GM11168 (cell line): Measurements from ENCODE around the gene RASA4.
"Not testable (repeated sequence)": the region's sequence is repeated elsewhere in the genome, so short reads cannot be mapped to it uniquely, and the experiment has no call there.

Experiments used
- in situ Hi-C: fragments of 300-500 bp; cut with MboI; formaldehyde crosslinking; loops from one replicate; pipeline ENCODE4 v1.12.0; 2022; ENCODE audit warnings: low sequenced_read_pairs; ENCODE audit not compliant: unreplicated experiment

Gene RASA4

DNA sequence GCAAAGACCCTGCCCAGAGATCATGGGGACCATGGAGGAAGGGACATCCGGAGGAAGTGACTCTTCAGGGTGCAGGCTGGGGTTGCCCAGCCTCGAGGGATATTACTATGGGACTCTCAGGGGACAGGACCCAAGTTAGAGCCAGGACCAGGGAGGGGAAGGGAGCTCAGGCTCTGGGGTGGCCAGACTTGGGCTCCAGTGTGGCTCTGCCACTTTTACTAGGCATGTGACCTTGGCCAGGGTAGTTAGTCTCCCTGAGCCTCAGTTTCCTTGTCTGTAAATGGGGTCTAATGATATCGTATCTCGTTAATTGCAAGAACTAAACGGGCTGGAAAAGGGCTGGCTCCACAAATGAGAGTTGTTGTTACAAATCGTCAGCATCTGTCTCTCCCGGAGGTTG lies 6.1 kb downstream of the RASA4 start:
- in situ Hi-C loops = loop anchor here (25.0 kb wide), 1 partner anchor 98 kb away; the partner anchor contains the start of gene RASA4B

- in situ Hi-C loops = loop anchor here (25.0 kb wide), 1 partner anchor 97 kb away; the partner anchor contains the start of gene RASA4B
Measured at GRCh38 chr7:102609734-102610133, 6.8 kb downstream of the RASA4 start.

- in situ Hi-C loops = loop anchor here (25.0 kb wide), 1 partner anchor 95 kb away; the partner anchor contains the start of gene RASA4B
Measured at GRCh38 chr7:102606848-102607247, 9.7 kb downstream of the RASA4 start.

- in situ Hi-C loops = loop anchor here (25.0 kb wide), 1 partner anchor 92 kb away; the partner anchor contains the start of gene RASA4B
Measured at GRCh38 chr7:102604431-102605145, 12.0 kb downstream of the RASA4 start.

DNA sequence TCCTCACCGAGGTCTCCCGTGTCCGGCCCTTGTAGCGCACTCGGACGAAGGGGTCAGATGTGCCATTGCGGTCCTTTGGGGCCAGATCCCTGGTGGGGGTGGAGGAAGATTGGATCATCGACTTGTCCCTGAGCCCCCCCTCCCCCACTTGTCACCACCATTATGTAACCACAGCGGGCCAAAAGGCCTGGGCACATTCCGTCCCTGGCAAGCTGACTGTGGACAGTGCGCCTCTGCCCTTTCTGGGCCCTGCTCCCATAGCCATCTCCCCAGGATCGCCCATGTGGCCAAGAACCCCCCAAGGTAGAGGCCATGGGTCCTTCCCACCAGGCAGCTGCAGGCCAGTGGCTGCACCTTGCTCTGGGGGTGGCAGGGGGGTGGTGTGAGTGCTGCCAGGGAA lies 14.2 kb downstream of the RASA4 start:
- in situ Hi-C loops = loop anchor here (25.0 kb wide), 1 partner anchor 90 kb away; the partner anchor contains the start of gene RASA4B

GRCh38 chr7:102599699-102600098 lies 16.9 kb downstream of the RASA4 start:
- in situ Hi-C loops = loop anchor here (25.0 kb wide), 1 partner anchor 87 kb away; the partner anchor contains the start of gene RASA4B

DNA sequence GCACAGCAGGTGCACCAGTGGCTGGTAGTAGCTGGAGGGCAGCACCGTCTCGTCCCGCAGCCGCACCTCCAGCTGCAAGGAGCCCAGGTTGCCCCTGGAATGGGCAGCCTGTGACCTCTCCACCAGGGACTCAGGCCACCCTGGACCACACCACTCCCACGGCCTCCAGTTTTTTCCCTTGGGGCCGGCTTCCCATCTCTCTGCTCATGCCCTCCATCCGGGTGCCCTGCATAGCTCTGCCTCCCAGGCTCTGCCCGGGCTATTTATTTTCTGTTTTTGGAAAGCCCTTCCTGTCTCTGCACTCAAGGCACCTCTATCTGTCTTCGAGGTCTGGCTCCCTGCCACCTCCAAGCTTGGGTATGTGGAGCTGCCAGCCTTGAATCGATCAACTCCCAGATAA lies 20.5 kb downstream of the RASA4 start:
- in situ Hi-C loops = not testable (repeated sequence)

- in situ Hi-C loops = not testable (repeated sequence)
Measured at GRCh38 chr7:102593637-102594334, 22.8 kb downstream of the RASA4 start.

GRCh38 chr7:102592477-102593019 lies 24.0 kb downstream of the RASA4 start:
- in situ Hi-C loops = not testable (repeated sequence)

- in situ Hi-C loops = not testable (repeated sequence)
Measured at GRCh38 chr7:102589857-102590256, 26.7 kb downstream of the RASA4 start.

DNA sequence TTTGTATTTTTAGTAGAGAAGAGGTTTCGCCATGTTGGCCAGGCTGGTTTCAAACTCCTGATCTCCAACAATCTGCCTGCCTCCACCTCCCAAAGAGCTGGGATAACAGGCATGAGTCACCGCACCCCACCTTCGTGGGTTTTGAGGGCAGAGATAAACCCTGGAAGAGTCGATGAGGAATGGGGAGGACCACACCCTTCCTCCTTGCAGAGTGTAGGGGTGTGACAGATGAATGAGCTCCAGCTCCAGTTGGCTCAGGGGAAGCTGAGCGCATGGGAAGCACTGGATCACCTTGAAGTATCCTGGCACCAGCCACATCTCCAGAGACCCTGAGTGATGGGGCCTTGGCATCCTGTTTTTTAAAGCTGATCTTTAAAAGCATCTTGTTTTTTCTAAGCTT lies 33.1 kb downstream of the RASA4 start:
- in situ Hi-C loops = not testable (repeated sequence)

- in situ Hi-C loops = not testable (repeated sequence)
Measured at GRCh38 chr7:102581722-102582121, 34.8 kb downstream of the RASA4 start.

GRCh38 chr7:102578486-102578885 lies 38.1 kb downstream of the RASA4 start:
- in situ Hi-C loops = not testable (repeated sequence)

- in situ Hi-C loops = not testable (repeated sequence)
Measured at GRCh38 chr7:102577315-102578240, 39.0 kb downstream of the RASA4 start.

DNA sequence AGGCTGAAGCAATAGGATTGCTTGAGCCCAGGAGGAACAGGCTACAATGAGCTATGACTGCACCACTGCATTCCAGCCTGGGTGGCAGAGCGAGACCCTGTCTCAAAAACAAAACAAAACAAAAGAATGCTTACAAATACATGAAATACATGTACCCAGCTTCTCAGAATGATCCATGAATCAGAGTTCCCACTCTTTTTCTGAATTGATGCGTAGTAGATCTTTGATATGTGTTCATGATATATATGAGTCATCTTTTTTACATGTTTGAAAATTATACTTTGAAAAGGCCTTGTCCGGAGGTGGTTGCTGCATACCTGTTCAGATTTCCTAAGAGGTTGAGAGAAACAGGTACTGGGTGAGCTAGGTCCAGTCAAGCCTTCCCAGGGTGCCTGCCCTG lies 40.2 kb downstream of the RASA4 start:
- in situ Hi-C loops = not testable (repeated sequence)

- in situ Hi-C loops = not testable (repeated sequence)
Measured at GRCh38 chr7:102574607-102575006, 41.9 kb downstream of the RASA4 start.

DNA sequence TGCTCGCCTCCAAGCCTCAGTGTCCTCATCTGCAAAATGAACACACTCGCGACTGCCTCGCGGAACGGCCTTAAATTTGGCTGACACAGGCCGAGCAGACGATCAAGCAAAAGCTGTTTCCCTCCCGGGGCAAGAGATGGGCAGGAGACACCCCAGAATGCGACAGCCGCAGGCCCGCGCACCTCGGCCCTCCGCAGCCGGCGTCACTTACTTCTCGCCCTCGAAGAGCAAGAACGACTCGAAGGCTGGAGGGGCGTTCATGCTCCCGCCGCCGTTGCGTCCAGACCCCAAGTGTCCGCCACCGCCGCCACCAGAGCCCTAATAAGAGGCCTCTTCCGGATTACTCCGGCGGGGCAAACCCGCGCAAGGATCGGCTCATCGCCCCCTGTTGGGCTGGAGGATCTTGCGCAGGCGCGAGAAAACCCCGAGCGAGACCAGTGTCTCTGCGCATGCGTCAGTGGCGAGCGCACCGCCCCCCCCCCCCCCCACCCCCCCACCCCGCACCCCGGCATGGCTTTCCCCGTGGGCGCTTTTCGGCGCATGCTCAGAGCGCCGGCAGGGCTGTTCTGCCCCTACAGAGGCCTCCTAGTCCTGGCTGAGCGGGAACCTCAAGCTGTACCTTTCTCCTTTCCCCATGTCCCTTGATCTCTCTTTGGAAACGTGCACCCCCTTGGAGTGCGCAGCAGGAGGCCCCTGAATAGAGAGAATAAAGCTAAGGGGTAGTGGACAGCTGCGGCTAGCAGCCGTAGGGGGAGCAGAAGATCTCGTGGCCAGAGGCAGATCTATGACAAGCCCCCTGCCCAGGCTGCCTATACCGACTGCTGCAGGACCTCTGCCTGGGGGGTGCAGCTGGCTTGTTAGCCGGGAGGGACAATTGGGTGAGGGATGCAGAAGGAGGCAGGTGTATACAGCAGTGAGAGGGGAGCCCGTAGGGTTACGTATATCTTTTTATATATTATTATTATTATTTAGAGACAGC lies 44.0 kb downstream of the RASA4 start, which contains the start of gene POLR2J3:
POLR2J3 (minus strand) TSS at position 323 of the 979 bp plus-strand sequence; CDS start at position 261, 62 bp downstream.
- in situ Hi-C loops = not testable (repeated sequence)

GRCh38 chr7:102568620-102569019 lies 47.9 kb downstream of the RASA4 start:
- in situ Hi-C loops = not testable (repeated sequence)
